GM21717 (cell line): ENCODE measurements around the gene UBQLN4.

Experiments used
- ATAC-seq: cut with Tn5 transposase; IDR thresholded peaks from one replicate; pipeline ENCODE4 v1.9.1; 2021; ENCODE audit warnings: mild to moderate bottlenecking, moderate library complexity; ENCODE audit not compliant: unreplicated experiment

The UBQLN4 gene

DNA sequence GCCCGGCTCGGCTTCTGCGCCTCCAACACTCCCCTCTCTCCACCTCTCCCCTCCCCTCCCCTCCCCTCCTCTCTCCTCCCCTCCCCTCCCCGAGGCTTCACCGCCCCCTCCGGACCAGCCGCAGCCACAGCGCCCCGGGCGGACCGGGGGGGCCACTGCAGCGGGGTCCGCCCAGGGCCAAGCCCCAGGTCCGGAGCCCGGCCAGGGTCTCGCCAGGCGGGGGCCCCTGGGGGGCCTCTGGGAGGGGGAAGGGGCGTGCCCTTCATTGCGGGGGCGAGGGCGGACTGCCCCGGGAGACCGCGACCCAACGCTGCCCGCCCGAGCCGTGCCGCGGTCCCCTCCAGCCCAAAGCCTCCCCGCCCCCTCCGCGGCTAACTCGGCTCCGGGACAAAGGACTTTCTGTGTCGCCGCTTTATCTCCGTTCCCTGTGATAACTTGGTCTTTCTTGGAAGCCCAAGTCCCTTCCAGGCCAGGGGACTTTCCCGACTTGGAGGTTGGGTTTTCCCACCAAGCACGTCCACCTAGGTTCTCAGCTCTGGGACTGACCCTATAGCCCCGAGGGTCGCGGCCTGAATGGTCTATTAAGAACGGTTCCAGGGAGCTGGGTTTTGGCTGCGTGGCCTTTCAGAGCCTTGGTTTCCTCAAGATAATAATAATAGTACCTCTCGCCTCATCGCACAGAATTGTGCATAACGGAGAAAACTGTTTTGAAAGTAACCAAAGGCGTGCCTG, at the start of gene UBQLN4:
TSS of gene UBQLN4 (minus strand) at position 31 of the 732 bp plus-strand sequence. CDS start 97 bp downstream, outside the sequence.
- ATAC-seq: peak; percentile 44

DNA sequence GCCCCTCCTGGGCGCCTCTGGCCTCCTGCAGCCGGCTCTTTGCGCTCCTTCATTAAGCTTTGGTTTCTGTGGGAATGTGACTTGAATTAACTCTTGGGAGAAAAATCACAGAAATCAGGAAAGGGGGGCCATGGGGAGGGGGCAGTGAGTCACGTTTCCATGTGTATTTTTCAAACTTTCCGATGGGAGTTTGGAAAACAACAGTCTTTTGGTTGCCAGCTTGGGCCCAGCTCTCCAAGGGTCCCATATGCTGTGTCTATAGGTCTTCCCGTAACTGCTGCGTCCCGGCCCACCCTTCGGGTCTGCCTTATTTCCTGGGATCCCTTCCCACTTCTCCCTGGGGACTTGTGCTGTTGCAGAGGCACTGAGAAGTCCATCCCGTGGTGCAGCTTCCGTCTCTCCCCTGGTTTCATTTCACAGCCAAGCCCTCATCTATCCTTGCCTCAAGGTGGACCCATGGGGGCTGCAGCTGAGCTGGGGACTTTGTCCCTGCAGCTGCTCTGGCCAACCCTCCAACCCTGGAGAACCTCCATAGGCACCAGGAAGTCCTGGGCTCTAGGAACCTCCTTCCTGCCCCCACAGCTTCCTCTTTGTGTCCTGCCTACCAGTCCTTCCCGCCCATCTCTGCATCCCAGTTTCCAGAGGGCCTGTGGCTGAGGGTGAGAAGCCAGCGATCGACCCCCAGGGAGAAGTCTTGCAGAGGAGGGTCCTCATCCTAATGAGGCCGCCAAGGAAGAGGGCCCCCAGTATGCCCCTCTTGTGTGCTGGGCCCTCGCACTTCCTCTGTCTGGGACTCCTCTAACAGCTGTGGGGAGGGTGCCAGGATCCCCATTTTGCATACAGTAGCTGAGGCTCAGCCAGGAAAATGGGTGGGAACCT, 49.3 kb upstream of the UBQLN4 start:
- no peak for ATAC-seq

DNA sequence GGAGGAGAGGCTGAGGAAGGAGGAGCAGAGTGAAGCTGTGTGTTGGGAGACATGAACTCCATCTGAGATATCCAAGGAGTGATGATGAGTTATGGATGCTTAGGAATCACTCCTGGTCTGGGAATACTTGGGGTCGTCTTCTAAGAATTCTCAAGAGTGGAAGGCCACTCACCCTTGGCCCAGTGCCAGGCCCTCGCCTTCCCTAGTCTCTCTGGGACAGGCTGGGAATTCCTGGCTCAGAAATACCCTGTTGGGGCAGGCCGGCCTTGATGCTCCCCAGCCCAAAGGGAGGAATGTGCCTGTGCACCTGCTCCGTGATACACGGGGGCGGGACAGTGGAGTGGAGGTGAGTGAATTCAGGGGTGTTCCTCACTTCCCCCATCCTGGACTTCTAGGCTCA, 48.3 kb upstream of the UBQLN4 start:
- no peak for ATAC-seq

GRCh38 chr1:156100205-156100995, 46.8 kb upstream of the UBQLN4 start:
- no peak for ATAC-seq

DNA sequence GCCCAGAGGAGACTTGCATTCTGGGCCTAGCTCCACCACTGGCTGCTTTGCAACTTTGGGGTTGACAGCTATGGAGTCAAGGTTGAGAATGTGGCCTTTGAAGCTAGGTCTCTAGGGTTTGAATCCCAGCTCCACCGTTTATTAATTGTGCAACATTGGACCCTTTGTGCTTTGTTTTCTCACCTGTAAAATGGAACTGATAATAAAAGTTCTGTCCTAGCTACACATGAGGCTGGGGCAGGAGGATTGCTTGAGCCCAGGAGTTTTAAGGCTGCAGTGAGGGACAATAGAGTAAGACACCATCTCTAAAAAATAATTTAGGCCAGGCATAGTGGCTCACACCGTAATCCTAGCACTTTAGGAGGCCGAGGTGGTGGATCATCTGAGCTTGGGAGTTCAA, 45.7 kb upstream of the UBQLN4 start:
- ATAC-seq: no peak

DNA sequence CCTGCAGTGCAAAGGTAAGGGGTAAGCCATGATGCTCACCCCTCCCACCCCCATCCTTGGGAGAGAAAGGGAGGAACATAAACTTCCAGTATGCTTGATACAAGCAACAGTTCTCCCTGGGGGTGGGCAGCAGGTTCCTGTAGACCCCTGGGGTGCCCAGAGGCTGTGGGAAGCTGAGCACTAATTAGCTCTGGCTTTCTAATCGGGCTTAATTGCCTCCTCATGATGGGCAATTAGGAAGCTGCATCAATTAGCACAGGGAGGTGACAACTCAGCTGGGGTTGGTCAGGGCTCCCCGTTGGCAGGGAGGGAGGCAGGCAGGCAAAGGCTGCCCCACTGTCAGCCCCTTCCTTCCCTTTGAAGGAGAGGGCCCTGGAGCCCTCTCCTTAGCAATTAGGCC, 45.2 kb upstream of the UBQLN4 start:
- ATAC-seq: no peak

DNA sequence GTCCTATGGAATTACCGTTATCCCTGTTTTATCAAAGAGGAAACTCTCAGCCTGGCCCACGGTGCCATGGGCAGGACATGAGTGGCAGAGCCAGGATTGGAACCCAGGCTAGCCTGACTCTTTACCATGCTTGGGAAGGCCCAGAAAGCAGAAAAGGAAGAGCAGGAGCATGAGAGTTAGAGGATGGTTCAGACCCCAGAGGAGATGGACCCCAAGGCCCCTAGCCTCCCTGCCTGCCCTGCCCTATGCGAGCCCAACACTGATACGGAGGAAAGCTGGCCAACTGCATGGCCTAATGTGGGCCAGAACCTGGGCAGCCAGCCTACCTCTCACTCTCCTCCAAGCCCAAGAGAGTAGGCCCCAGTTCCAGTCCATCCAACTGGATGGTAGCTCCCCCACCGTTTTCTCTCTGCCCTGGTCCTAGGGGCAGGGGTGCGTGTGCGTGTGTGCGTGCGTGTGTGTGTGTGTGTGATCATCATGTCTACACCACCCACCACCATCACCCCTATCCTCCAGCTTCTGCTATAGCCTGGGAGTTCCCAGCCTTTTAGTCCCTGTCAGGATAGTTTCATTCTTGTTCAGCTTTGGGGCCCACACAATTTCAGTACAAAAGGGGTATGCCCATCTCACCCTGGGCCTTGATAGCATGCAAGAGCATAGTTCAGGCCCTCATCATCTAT, 44.0 kb upstream of the UBQLN4 start:
- no peak for ATAC-seq

DNA sequence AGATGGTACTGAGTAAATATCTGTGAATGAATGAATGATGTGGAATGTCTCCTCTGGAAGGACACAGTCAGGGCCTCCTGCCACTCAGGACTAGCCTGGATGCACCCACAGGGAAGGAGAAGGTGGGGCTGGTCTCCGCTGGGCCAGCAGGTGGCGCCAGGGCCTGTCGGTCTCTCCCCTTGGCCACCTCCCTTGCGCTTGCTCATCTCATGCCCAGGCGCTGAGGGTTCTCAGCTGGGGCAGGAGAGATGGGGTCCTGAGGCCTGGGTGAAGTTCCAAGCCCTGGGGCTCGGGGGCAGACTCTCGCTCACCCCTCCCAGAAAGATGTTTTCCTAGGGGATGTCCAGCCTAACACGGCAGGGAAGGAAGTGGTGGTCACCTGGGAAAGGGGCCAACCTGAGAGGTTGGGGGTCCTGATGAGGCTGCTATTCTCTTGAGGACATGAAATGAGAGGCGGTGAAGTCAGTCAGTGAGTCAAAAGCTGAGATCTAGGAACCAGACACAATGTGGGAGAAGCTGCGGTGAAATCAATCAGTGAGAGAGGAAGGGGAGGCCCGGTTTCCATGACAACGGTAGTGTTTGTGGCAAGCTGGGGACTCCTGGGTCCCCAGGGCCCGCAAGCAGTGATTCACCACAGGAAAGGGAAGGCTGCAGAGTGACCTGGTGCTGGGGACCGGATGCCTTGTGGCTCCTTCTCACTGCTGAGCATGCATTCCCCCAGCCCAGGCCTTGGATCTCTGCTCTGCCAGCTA, 43.2 kb upstream of the UBQLN4 start:
- ATAC-seq: peak; percentile 54

DNA sequence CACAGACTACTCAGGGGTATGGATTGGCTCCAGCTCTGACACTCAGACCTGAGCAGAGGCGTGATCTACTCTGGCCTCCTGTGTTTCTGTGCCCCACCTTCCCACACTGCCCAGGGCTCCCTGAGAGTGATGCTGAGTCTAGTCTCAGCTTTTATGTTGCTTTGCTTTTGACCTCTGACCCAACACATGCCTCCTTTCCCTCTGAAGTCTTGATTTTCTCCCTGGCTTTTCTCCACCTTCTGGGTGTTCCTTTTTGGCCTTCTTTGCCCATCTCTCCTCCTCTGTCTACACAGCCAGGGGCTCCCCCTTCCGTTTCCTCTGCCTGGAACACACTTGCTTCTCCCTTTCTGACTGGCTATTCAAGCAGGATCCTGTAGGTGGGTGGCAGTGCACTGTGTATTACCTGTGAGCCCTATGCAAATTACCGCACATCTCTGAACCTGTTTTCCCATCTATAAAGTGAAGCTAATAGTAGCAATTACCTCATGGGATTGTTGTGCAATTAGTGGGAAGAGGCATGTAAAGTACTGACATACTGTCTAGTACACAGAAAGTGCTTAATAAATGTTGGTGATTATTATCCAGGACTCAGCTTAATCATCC, 42.4 kb upstream of the UBQLN4 start:
- ATAC-seq: no peak

DNA sequence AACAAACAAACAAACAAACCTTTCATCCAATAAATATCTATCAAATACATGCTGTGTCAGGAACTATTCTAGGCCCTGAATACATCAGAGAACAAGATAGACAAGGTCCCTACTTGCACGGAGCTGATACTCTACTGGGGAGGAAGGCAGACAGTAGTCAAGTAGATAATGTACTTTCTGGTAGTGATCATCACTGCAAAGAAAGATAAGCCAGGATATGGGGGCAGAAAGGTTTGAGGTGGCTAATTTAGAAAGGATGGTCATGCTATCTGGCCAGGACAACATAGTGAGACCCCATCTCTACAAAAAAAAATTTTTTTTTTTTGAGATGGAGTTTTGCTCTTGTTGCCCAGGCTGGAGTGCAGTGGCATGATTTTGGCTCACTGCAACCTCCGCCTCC, 38.0 kb upstream of the UBQLN4 start:
- ATAC-seq: no peak

GRCh38 chr1:156090840-156091188, 37.2 kb upstream of the UBQLN4 start:
- ATAC-seq: no peak

- no peak for ATAC-seq
Measured at GRCh38 chr1:156090138-156090839, 36.7 kb upstream of the UBQLN4 start.

- no peak for ATAC-seq
Measured at GRCh38 chr1:156089704-156090103, 36.1 kb upstream of the UBQLN4 start.

DNA sequence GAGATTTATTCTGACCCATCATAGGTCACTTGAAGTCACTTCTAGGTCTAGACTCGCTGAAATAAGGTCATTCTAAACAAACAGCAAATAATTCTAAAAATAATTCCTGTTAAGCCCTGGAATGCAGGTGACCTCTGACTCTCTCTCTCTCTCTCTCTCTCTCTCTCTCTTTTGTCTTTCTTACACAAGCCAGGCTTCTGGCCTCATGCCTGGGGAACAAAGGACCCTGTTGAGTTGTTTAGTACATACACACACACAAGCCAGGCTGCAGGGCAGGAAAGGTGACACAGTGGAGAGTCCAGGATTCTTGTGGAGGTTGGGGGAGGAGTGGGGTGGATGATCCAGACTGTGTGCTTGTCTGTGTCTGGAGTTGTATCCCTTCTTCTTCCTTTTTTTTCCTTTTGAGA, 32.7 kb upstream of the UBQLN4 start:
- ATAC-seq: no peak

DNA sequence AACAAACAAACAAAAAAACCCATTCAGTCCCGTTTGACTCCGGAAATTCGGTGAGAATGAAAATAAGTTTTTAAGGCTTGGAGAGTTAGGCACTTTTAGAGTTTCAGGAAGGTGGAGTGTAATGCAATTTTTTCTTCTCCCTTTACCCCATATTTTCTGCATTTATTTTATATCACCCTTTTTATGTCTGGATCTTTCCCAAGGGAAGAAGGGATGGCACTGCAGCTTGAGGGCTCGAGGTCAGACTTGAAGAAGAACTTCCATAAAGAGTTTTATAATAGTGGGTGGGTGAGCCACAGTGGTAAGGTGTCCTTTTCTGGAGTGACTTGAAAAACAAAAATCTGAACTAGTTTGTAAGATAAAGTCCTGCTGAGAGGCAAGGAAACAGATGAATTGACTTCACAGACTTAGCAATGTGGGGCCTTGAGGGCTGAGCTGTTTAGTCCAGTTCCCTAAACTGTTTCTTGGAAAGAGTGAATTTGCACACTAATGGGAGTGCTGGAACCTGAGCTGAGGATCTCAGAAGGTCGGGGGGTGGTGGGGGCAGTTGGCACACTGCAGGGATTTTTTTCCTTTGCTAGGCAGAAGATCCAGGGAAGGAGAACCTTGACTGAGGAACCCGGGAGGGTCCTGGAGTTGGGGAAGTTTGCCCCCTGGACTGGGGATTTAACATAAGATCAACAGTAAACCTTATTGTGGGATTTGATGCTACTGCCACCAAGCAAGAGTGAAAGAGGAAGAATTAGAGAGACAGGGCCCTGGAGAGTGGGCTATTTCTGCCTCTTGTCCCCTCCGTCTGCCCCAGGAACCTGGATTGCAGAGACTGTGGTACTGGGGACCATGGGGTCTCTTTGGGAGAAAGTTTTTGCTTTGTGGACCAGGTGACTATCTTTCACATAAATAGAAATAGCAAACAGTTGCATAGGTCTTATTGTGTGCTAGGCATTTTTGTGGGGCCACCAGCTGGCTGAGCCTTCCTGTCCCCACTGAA, 30.5 kb upstream of the UBQLN4 start:
- no peak for ATAC-seq

DNA sequence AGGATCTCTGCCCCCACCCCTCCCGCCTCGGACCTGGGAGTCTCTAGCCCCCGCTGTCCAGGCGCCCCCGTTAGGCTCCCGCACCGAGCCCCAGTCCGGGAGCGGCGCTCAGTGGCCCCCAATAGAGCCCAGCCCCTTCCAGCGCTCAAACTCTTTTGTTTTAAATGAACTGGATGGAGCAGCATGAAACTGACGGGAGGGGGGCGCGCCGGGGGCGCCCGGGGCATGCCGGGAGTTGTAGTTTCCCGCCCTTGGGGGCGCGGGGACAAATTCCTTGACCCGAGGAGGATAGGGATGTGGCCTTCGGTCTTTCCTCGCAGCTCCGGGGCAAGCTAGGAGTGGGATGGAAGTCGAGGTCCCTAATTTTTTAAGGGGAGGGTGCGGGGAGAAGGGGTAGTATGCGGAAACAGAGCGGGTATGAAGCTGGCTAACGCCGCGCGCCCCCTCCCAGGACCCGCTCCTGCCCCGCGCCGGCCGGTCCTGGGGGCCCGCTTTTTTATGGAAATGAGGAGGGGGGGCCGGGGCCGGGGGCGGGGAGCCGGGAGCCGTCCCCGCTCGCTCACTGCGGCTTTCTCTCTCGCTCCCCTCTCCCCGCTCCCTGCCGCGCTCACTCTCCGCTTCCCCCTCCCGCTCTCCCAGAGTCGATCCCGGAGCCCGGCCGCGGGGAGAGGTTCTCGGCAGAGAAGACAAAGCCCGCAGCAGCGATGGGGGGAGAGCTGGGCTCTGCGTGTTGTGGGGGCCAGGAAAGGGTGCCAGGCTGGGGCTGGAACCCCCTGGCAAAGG, 28.9 kb upstream of the UBQLN4 start, which contains the start of gene MEX3A:
TSS of gene MEX3A (minus strand) at position 157 of the 783 bp plus-strand sequence. CDS start 467 bp downstream, outside the sequence.
- ATAC-seq: no peak

- no peak for ATAC-seq
Measured at GRCh38 chr1:156081917-156082308, 28.3 kb upstream of the UBQLN4 start.
